Activated T-cell treated with anti-CD3 and anti-CD28 coated beads for 1 hour (primary cell): ENCODE results near the gene FAXDC2.

Experiments
- DNase-seq: peaks from one replicate; pipeline ENCODE4 v3.0.0-alpha.2; 2020; ENCODE audit warnings: low read depth

Gene FAXDC2

GRCh38 chr5:154850255-154851062 is at the start of gene FAXDC2:
FAXDC2 (minus strand) TSS chr5:154850603; CDS start chr5:154838178, 12,425 bp downstream.
- no peak for DNase-seq

- no peak for DNase-seq
These were observed 49.7 kb upstream of the FAXDC2 start for GRCh38 chr5:154900066-154900465.

- DNase-seq: no peak
These were observed 48.9 kb upstream of the FAXDC2 start for GRCh38 chr5:154899151-154899816.

GRCh38 chr5:154898210-154898609 is 47.8 kb upstream of the FAXDC2 start:
- DNase-seq: no peak

GRCh38 chr5:154896562-154897165 is 46.3 kb upstream of the FAXDC2 start:
- DNase-seq: no peak

GRCh38 chr5:154895606-154896561 is 45.5 kb upstream of the FAXDC2 start:
- no peak for DNase-seq

- DNase-seq: no peak
These were observed 43.0 kb upstream of the FAXDC2 start for GRCh38 chr5:154893381-154893780.

- no peak for DNase-seq
These were observed 42.0 kb upstream of the FAXDC2 start for GRCh38 chr5:154892369-154892771.

GRCh38 chr5:154885439-154885838 is 35.0 kb upstream of the FAXDC2 start:
- no peak for DNase-seq

- no peak for DNase-seq
These were observed 34.0 kb upstream of the FAXDC2 start for GRCh38 chr5:154884424-154884823.

GRCh38 chr5:154881986-154882385 is 31.6 kb upstream of the FAXDC2 start:
- no peak for DNase-seq

- no peak for DNase-seq
These were observed 28.4 kb upstream of the FAXDC2 start for GRCh38 chr5:154878642-154879335.

GRCh38 chr5:154873791-154874331 is 23.5 kb upstream of the FAXDC2 start:
- no peak for DNase-seq

GRCh38 chr5:154871734-154872133 is 21.3 kb upstream of the FAXDC2 start:
- no peak for DNase-seq

GRCh38 chr5:154868702-154869101 is 18.3 kb upstream of the FAXDC2 start:
- DNase-seq: no peak

GRCh38 chr5:154866841-154867240 is 16.4 kb upstream of the FAXDC2 start:
- no peak for DNase-seq

GRCh38 chr5:154865466-154866184 is 15.2 kb upstream of the FAXDC2 start:
- DNase-seq: no peak

GRCh38 chr5:154863291-154864080 is 13.1 kb upstream of the FAXDC2 start:
- DNase-seq: no peak

GRCh38 chr5:154862766-154863165 is 12.4 kb upstream of the FAXDC2 start:
- no peak for DNase-seq
